LNCAP (cell line): ENCODE results near the gene PABPN1.

Experiments used
- TF ChIP-seq, protein P1 (sequence below): fragments of 450-650 bp; IDR thresholded peaks from 2 replicates; pipeline ENCODE4 v1.5.1; 2017; ENCODE audit warnings: mild to moderate bottlenecking

The PABPN1 gene

DNA sequence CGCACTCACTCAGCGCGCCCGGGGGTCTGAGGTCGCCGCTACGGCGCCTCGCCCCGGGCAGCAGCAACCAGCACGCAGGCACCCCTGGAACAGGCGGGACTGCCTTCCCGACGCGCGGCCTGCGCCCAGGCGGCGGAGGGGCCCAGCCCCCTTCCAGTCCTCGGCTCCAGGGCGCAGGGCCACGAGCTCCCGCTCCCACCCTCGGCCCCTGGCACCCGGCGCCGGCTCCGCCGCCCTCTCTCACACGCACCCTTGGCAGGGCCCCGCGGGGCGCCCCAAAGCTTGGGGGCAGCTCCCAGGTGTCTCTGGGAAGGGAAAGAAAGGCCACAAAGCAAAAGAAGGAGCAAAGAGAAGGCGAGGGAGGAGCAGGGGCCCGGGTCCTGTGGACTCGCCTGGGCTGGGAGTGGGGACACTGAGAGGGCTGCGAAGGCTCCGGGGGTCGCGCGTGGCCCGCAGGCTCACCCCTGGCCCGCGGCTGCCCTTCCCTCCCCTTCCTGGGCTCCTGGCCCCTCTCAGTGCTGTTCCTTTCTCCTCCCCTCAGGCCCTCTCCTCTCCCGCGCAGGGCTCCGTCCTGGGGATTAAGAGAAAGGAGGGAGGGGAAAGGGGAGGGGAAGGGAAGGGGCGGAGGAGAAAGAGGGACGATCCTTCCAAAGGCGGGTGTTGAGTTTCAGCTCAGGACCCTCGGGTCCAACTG lies 44.6 kb downstream of the PABPN1 start:
- TF ChIP-seq, protein P1, sequence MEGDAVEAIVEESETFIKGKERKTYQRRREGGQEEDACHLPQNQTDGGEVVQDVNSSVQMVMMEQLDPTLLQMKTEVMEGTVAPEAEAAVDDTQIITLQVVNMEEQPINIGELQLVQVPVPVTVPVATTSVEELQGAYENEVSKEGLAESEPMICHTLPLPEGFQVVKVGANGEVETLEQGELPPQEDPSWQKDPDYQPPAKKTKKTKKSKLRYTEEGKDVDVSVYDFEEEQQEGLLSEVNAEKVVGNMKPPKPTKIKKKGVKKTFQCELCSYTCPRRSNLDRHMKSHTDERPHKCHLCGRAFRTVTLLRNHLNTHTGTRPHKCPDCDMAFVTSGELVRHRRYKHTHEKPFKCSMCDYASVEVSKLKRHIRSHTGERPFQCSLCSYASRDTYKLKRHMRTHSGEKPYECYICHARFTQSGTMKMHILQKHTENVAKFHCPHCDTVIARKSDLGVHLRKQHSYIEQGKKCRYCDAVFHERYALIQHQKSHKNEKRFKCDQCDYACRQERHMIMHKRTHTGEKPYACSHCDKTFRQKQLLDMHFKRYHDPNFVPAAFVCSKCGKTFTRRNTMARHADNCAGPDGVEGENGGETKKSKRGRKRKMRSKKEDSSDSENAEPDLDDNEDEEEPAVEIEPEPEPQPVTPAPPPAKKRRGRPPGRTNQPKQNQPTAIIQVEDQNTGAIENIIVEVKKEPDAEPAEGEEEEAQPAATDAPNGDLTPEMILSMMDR: no peak

DNA sequence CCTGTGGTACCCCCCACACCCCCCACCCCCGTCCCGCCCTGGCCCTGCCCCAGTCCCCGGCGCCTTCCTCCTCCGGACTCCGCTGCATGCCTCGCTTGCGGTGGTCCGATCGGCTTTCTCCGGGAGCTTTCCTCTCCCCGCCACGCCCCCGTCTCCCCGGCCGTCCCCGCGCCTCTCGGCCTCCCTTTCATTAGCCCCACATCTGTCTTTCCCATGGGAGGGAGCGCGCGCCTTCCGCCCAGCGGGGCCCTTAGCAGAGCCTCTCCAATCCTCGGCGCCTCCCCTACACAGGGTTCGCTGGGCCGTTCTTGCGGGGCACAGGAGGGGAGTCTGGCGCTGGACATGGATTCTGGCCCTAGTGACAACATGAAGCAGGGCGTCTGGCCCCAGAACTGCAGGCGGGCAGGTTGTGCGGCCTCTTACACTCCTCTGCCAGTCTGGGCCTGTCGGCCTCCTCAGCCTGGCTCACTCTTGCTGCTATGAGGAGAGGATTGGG lies 45.2 kb downstream of the PABPN1 start:
- TF ChIP-seq, protein P1: no peak

DNA sequence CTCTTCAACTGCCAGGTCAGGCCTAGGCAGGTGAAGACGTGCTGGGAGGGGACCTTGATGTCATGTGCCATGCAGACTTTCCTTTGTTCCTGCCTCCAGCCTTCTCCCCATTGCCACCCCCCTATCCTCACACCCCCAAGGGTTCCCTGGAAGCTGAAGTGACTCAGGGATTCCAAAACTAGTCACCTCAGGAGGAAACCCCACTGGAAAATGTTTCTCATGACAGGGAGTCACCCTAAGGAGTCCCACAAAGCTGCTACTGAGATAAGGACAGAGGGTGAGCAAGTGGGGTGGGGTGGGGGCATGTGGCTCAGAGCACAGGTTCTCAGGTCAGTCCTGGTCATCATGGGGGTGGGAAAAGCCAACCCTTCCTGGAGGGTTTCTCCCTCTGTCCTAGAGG lies 49.0 kb downstream of the PABPN1 start:
- TF ChIP-seq, protein P1: no peak

DNA sequence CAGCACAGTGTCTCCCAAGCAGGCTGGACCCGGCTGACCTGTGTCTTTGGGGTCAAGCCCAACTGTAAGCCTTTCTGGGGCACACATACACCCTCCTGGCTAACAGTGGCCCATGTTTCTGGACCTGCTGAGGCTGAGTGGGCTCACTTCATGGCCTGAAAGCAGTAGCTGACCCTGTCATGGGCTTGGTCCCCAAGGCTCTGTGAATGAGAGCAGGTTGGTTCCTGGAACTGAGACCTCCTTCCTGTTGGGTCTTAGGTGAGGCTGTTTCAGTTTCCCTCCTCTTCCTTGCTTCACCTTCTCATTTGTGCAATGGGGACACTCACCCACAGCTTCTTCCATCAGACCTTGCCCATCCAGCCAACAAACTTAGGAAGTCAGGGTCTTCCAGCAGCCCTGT lies 50.6 kb downstream of the PABPN1 start:
- TF ChIP-seq, protein P1: no peak

DNA sequence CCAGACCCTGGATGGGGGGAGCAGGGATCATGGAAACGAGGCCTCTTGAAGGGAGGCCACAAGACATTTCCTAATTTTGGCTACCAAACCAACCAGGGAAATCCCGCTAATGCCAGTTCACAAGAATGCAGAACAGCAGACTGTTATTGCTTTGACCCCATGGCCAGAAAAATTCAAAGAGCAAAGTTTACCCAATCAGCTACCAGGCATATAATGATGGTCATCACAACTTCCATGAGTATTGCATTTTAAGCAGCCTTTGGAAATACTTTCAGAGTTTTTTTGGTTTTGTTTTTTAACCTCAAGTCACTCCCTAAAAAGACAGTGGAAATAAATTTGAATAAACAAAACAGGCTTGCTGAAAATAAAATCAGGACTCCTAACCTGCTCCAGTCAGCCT lies 51.3 kb downstream of the PABPN1 start, which contains the start of gene IL25:
Gene IL25 (plus strand): TSS at position 301 of the 400 bp plus-strand sequence.
- TF ChIP-seq, protein P1: no peak

DNA sequence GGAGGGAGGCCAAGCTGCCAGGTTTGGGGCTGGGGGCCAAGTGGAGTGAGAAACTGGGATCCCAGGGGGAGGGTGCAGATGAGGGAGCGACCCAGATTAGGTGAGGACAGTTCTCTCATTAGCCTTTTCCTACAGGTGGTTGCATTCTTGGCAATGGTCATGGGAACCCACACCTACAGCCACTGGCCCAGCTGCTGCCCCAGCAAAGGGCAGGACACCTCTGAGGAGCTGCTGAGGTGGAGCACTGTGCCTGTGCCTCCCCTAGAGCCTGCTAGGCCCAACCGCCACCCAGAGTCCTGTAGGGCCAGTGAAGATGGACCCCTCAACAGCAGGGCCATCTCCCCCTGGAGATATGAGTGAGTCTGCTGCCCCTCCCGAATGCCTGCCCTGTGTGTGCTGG lies 51.8 kb downstream of the PABPN1 start:
- TF ChIP-seq, protein P1: no peak
